HCT116 (cell line): Measurements from ENCODE around the gene SLC35F3.

Experiments
- CTCF ChIP-seq, 3 experiments: fragments of 200-600 bp in 1 of 3; sonication (generic) in 1 of 3; IDR thresholded peaks in 2 of 3; conservative IDR thresholded peaks in 1 of 3; 2 replicates each; pipeline ENCODE4 v1.5.1; 2012 to 2017; ENCODE audit warnings: low read depth in 2 of 3, low read length in 2 of 3, antibody characterized with exemption in 1 of 3, borderline replicate concordance in 1 of 3, control low read depth in 1 of 3, mild to moderate bottlenecking in 1 of 3, mixed read lengths in 1 of 3, mixed run types in 1 of 3, moderate library complexity in 1 of 3; ENCODE audit not compliant: insufficient read depth in 1 of 3
- POLR2A ChIP-seq: IDR thresholded peaks from 2 replicates; pipeline ENCODE4 v1.7.0; 2011; ENCODE audit warnings: borderline replicate concordance; ENCODE audit not compliant: insufficient read depth, insufficient read length; ENCODE audit errors: extremely low read depth
- RAD21 ChIP-seq: IDR thresholded peaks from 2 replicates; pipeline ENCODE4 v1.6.1; 2012; ENCODE audit warnings: low read depth, mild to moderate bottlenecking

GRCh38 chr1:234313171-234313570, 408.7 kb downstream of the SLC35F3 start:
- TF ChIP-seq POLR2A (no peak), CTCF (IDR thresholded peaks at IDR 0.05 in 2 of 3, conservative IDR thresholded peaks at IDR 0.05 in 1 of 3; ENCODE audit: borderline replicate concordance in 1 of 3, insufficient read depth in 1 of 3, low read depth in 2 of 3, low read length in 2 of 3) (no peak), RAD21 (no peak)
